H1 (cell line): ENCODE measurements around the gene HHAT. TPM values are rescaled to one million over a fixed set of nuclear protein-coding genes. Genes with fewer than 3 reads are reported as not detected.

ENCODE experiments used
- polyA plus RNA-seq, 7 experiments: library from polyadenylated mRNA; depleted of rRNA in 3 of 7; stranded (reverse) in 5 of 7; unstranded in 2 of 7; fragments of >200 nt in 5 of 7; fragments of 200-250 nt in 2 of 7; gene quantifications; 1 replicate in 5 of 7; 2 replicates in 1 of 7; 4 replicates in 1 of 7; pipeline versions ENCODE4 v1.2.1 to v1.2.3, GENCODE V29; 2011 to 2013; ENCODE audit warnings: missing spikeins in 2 of 7, mixed read lengths in 2 of 7
- total RNA-seq: library from RNA; stranded (reverse); fragmentation: NEBNext Ultra II Directional; extraction: Animal tissue kit (Norgen Biotek cat#: 25700); gene quantifications from 2 replicates; pipeline ENCODE4 v1.2.1, GENCODE V29; 2021
- TF ChIP-seq, protein P1 (sequence below): IDR thresholded peaks from 2 replicates; pipeline ENCODE4 v1.6.1; 2012; ENCODE audit warnings: inconsistent platforms

Gene HHAT
- total and polyA plus RNA-seq, 2 of the 8 experiments (the other 6 are each of a cell fraction or from before 2014, with no cell fraction given): 0.15 to 0.51 TPM

- TF ChIP-seq, protein P1, sequence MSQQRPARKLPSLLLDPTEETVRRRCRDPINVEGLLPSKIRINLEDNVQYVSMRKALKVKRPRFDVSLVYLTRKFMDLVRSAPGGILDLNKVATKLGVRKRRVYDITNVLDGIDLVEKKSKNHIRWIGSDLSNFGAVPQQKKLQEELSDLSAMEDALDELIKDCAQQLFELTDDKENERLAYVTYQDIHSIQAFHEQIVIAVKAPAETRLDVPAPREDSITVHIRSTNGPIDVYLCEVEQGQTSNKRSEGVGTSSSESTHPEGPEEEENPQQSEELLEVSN: no peak
Observed at GRCh38 chr1:210624722-210625121, 296.0 kb downstream of the HHAT start (continued).
